CD4-positive, alpha-beta T cell (primary cell): ENCODE data around the gene ZBTB46. TPM values are rescaled to one million over a fixed set of nuclear protein-coding genes. Genes with fewer than 3 reads are reported as not detected.

Experiments
- ATAC-seq: fragments of 200-7000 bp; cut with Tn5 transposase; one replicate; pipeline ENCODE4 v1.10.0; 2022; ENCODE audit warnings: mild to moderate bottlenecking; ENCODE audit not compliant: poor library complexity
- CTCF ChIA-PET: fragments of 350-600 bp; sonication (Branson Sonifier 250); formaldehyde crosslinking; loops from one replicate; lab custom pipeline; 2021; ENCODE audit warnings: antibody characterized with exemption, inconsistent platforms; lab: Charles Lee
- POLR2A ChIA-PET: fragments of 350-600 bp; sonication (Branson Sonifier 250); formaldehyde crosslinking; loops from one replicate; lab custom pipeline; 2021; ENCODE audit warnings: antibody characterized with exemption, inconsistent platforms; lab: Charles Lee
- DNase-seq, 14 experiments: peaks; one replicate each; pipeline ENCODE4 v3.0.0-alpha.2; 2013 to 2020; ENCODE audit warnings: mixed read lengths in 2 of 14
- H3K27ac ChIP-seq, 2 donors: one replicate each; pipeline versions ENCODE4 v1.5.1 to v1.7.0; 2013; ENCODE audit warnings: low read length in 2 of 2, low read depth in 1 of 2, mild to moderate bottlenecking in 1 of 2
- H3K27me3 ChIP-seq, 2 experiments: 1 replicate in 1 of 2; 2 replicates in 1 of 2; pipeline versions ENCODE4 v1.6.1 to v1.7.0; 2013; ENCODE audit warnings: low read length in 2 of 2, control low read depth in 1 of 2, mild to moderate bottlenecking in 1 of 2, moderate library complexity in 1 of 2; ENCODE audit not compliant: insufficient read depth in 2 of 2, control insufficient read depth in 1 of 2
- H3K36me3 ChIP-seq: one replicate; pipeline ENCODE4 v1.6.1; 2013; ENCODE audit warnings: low read length, control low read depth; ENCODE audit not compliant: insufficient read depth
- H3K4me1 ChIP-seq: one replicate; pipeline ENCODE4 v1.6.1; 2013; ENCODE audit warnings: low read length, control low read depth; ENCODE audit not compliant: insufficient read depth
- H3K4me3 ChIP-seq: one replicate; pipeline ENCODE4 v1.5.1; 2013; ENCODE audit warnings: mild to moderate bottlenecking, low read length, moderate library complexity
- H3K9me3 ChIP-seq, 2 experiments: 1 replicate in 1 of 2; 2 replicates in 1 of 2; pipeline versions ENCODE4 v1.6.1 to v1.7.0; 2013; ENCODE audit warnings: low read length in 2 of 2, mild to moderate bottlenecking in 2 of 2, control low read depth in 1 of 2, moderate library complexity in 1 of 2; ENCODE audit not compliant: control insufficient read depth in 1 of 2, insufficient read depth in 1 of 2
- H3K27ac Mint-ChIP-seq: one replicate; pipeline ENCODE4 v1.8.0; 2020; ENCODE audit warnings: mixed read lengths
- H3K27me3 Mint-ChIP-seq: one replicate; pipeline ENCODE4 v1.8.0; 2021; ENCODE audit warnings: mixed read lengths
- H3K36me3 Mint-ChIP-seq: one replicate; pipeline ENCODE4 v1.8.0; 2021; ENCODE audit warnings: low read depth, mixed read lengths
- H3K4me1 Mint-ChIP-seq: one replicate; pipeline ENCODE4 v1.8.0; 2021; ENCODE audit warnings: low read depth, mixed read lengths
- H3K4me3 Mint-ChIP-seq: one replicate; pipeline ENCODE4 v1.8.0; 2020; ENCODE audit warnings: mild to moderate bottlenecking, mixed read lengths
- H3K9me3 Mint-ChIP-seq: one replicate; pipeline ENCODE4 v1.8.0; 2020; ENCODE audit warnings: mixed read lengths
- intact Hi-C, 2 experiments: fragments of 100-400 bp; cut with DNase I in 1 of 2; cut with micrococcal nuclease in 1 of 2; formaldehyde crosslinking; loops; one replicate each; pipeline versions ENCODE4 v1.15.1 to v1.9.0; 2023 to 2025; cut with DNase I, micrococcal nuclease
- total RNA-seq, 174 experiments: library from RNA in 2 of 174; stranded (reverse) in 2 of 174; gene quantifications; one replicate each; pipeline ENCODE4 v1.2.3 and lab custom pipeline; 2021 to 2026
- TF ChIP-seq, protein P1 (sequence below): fragments of 200-600 bp; IDR thresholded peaks from one replicate; pipeline ENCODE4 v1.8.0; 2022; ENCODE audit warnings: antibody characterized with exemption, mild to moderate bottlenecking

ZBTB46 gene
- total RNA-seq, 2 experiments from 2014 or later, result 0.08 to 0.34 TPM

DNA sequence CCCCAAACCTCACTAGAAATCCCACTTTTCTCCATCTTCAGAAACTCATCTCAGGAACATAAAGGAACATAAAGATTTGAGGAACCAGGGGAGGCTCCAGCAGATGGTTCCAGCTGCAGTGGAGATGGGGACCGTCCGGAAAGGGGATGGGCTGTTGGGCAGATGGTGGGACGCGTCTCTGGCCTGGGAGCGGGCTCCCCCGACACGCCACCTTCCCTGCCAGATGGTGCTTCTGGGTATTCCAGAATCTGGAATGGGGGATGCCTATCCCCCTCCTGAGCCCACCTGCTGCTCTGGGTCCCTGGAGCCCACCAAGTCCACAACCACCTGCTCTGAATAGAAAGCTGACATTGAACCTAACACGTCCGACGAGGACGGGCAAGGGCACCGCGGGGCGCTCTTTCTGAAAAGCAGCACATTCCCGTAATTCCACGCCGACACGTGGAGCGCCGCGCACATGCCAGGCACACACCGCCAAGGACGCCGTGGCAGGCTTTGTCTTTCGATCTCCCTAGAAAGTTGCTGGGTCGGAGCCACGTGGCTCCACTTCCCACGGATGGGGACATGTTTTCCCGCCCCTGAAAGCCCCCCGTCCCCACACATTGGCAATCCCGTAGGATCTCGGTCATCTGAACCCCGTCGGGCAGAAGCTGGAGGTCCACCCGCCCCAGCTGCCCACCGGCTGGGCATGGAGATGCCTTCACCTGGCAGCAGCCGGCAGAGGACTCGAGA lies 64.2 kb downstream of the ZBTB46 start:
- TF ChIP-seq, protein P1, sequence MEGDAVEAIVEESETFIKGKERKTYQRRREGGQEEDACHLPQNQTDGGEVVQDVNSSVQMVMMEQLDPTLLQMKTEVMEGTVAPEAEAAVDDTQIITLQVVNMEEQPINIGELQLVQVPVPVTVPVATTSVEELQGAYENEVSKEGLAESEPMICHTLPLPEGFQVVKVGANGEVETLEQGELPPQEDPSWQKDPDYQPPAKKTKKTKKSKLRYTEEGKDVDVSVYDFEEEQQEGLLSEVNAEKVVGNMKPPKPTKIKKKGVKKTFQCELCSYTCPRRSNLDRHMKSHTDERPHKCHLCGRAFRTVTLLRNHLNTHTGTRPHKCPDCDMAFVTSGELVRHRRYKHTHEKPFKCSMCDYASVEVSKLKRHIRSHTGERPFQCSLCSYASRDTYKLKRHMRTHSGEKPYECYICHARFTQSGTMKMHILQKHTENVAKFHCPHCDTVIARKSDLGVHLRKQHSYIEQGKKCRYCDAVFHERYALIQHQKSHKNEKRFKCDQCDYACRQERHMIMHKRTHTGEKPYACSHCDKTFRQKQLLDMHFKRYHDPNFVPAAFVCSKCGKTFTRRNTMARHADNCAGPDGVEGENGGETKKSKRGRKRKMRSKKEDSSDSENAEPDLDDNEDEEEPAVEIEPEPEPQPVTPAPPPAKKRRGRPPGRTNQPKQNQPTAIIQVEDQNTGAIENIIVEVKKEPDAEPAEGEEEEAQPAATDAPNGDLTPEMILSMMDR, result no peak
- intact Hi-C loops, result no loop called here
- Mint-ChIP-seq H3K36me3 (no peaks in the 10 kb centered on the region), H3K4me1 (no peaks in the 10 kb centered on the region), H3K27me3 (no peaks in the 10 kb centered on the region), H3K27ac (no peak overlapping the region), H3K4me3 (no peak overlapping the region), H3K9me3 (no peaks in the 10 kb centered on the region)
- CTCF ChIA-PET, result interaction anchor here (1.2 kb wide), 1 partner anchor 19 kb away, joined by 5 read pairs; no protein-coding TSS in a partner anchor
- H3K27ac ChIP-seq, result no peak overlapping the region
- no peaks in the 10 kb centered on the region for H3K27me3 ChIP-seq
- DNase-seq (no peak), ATAC-seq (no peak)
- no peak overlapping the region for H3K4me3 ChIP-seq
- POLR2A ChIA-PET, result interaction anchor here (0.7 kb wide), 1 partner anchor 40 kb away, joined by 4 read pairs; no protein-coding TSS in a partner anchor
- H3K9me3 ChIP-seq, result no peaks in the 10 kb centered on the region
- no peaks in the 10 kb centered on the region for H3K36me3 ChIP-seq
- no peaks in the 10 kb centered on the region for H3K4me1 ChIP-seq

- Histone ChIP-seq H3K27me3 (no peaks in the 10 kb centered on the region), H3K4me1 (no peaks in the 10 kb centered on the region), H3K4me3 (no peak overlapping the region), H3K36me3 (no peaks in the 10 kb centered on the region), H3K27ac (no peak overlapping the region), H3K9me3 (no peaks in the 10 kb centered on the region)
- TF ChIP-seq, protein P1, result no peak
- ChIA-PET CTCF (no interaction called here), POLR2A (interaction anchor here (0.7 kb wide), 1 partner anchor 39 kb away, joined by 4 read pairs; no protein-coding TSS in a partner anchor)
- no peak overlapping the region for H3K4me3 Mint-ChIP-seq
- intact Hi-C loops, result loop anchor here in 1 of 2 experiments (2.0 kb wide), 1 partner anchor 39 kb away; no protein-coding TSS in a partner anchor
- no peak overlapping the region for H3K27ac Mint-ChIP-seq
- H3K27me3 Mint-ChIP-seq, result no peaks in the 10 kb centered on the region
- no peaks in the 10 kb centered on the region for H3K36me3 Mint-ChIP-seq
- H3K9me3 Mint-ChIP-seq, result no peaks in the 10 kb centered on the region
- no peak for DNase-seq
- no peaks in the 10 kb centered on the region for H3K4me1 Mint-ChIP-seq
- no peak for ATAC-seq
Observed at GRCh38 chr20:63765902-63766301, 65.2 kb downstream of the ZBTB46 start.

- CTCF ChIA-PET, result no interaction called here
- Histone ChIP-seq H3K27me3 (no peaks in the 10 kb centered on the region), H3K27ac (no peak overlapping the region), H3K9me3 (no peaks in the 10 kb centered on the region), H3K36me3 (no peaks in the 10 kb centered on the region), H3K4me3 (no peak overlapping the region), H3K4me1 (no peaks in the 10 kb centered on the region)
- Mint-ChIP-seq H3K4me3 (no peak overlapping the region), H3K9me3 (no peaks in the 10 kb centered on the region), H3K27ac (no peak overlapping the region), H3K4me1 (no peaks in the 10 kb centered on the region), H3K27me3 (no peaks in the 10 kb centered on the region), H3K36me3 (no peaks in the 10 kb centered on the region)
- ATAC-seq, result no peak
- POLR2A ChIA-PET, result no interaction called here
- intact Hi-C loops, result loop anchor here in 1 of 2 experiments (2.0 kb wide), 1 partner anchor 40 kb away; no protein-coding TSS in a partner anchor
- no peak for DNase-seq
- TF ChIP-seq, protein P1, result no peak
Observed at GRCh38 chr20:63765082-63765873, 65.8 kb downstream of the ZBTB46 start.
